IMR-90 (cell line): ENCODE results near the gene GSTT4. TPM values are rescaled to one million over a fixed set of nuclear protein-coding genes. Genes with fewer than 3 reads are reported as not detected.

ENCODE experiments used
- ATAC-seq: fragments of 200-7000 bp; cut with Tn5 transposase; 2 replicates; pipeline ENCODE4 v1.9.1; 2020; ENCODE audit warnings: low read depth, mild to moderate bottlenecking, moderate library complexity
- BruUV-seq: library from RNA; stranded (reverse); fragments of 400-500 nt; replicated peaks from 2 replicates; lab custom pipeline; 2021; lab: Mats Ljungman, UMichigan
- CTCF ChIA-PET: fragments of 300-600 bp; formaldehyde crosslinking; extraction: SDS; loops from one replicate; lab custom pipeline; 2021; ENCODE audit warnings: antibody characterized with exemption; lab: Yijun Ruan, JAX
- POLR2A ChIA-PET: fragments of 300-600 bp; sonication (Branson Sonifier 250); formaldehyde crosslinking; loops from one replicate; lab custom pipeline; 2022; ENCODE audit warnings: antibody characterized with exemption; ENCODE audit not compliant: unreplicated experiment; lab: Charles Lee
- DNase-seq: peaks from one replicate; pipeline ENCODE4 v3.0.0; 2013
- H2AFZ ChIP-seq: replicated peaks from 2 replicates; pipeline ENCODE3; 2013; ENCODE audit warnings: low read length, mild to moderate bottlenecking; ENCODE audit not compliant: poor library complexity
- H2AK5ac ChIP-seq: 2 replicates; pipeline ENCODE4 v1.6.1; 2013; ENCODE audit warnings: low read depth, low read length, inconsistent platforms
- H2AK9ac ChIP-seq: replicated peaks from 2 replicates; pipeline ENCODE3; 2013; ENCODE audit warnings: mild to moderate bottlenecking, low read depth, low read length, moderate library complexity; ENCODE audit not compliant: poor library complexity
- H2BK120ac ChIP-seq: 2 replicates; pipeline ENCODE4 v1.6.1; 2013; ENCODE audit warnings: low read depth, low read length, inconsistent platforms
- H2BK15ac ChIP-seq: 3 replicates; pipeline ENCODE4 v1.6.1; 2013; ENCODE audit warnings: low read depth, low read length, inconsistent platforms
- H2BK20ac ChIP-seq: 2 replicates; pipeline ENCODE4 v1.6.1; 2013; ENCODE audit warnings: low read depth, mild to moderate bottlenecking, inconsistent platforms, low read length, moderate library complexity
- H2BK5ac ChIP-seq: 2 replicates; pipeline ENCODE4 v1.6.1; 2013; ENCODE audit warnings: mild to moderate bottlenecking, low read depth, low read length, inconsistent platforms; ENCODE audit not compliant: poor library complexity, severe bottlenecking
- H3K14ac ChIP-seq: replicated peaks from 2 replicates; pipeline ENCODE4 v1.6.1; 2013; ENCODE audit warnings: low read depth, low read length, inconsistent platforms
- H3K18ac ChIP-seq: 2 replicates; pipeline ENCODE4 v1.6.1; 2013; ENCODE audit warnings: low read depth, low read length, control low read depth
- H3K23ac ChIP-seq: 2 replicates; pipeline ENCODE4 v1.6.1; 2013; ENCODE audit warnings: low read depth, low read length, inconsistent platforms
- H3K27ac ChIP-seq: 2 replicates; pipeline ENCODE4 v1.5.1; 2013; ENCODE audit warnings: mild to moderate bottlenecking, control low read depth, low read length; ENCODE audit not compliant: insufficient read depth
- H3K27me3 ChIP-seq: 2 replicates; pipeline ENCODE4 v1.6.1; 2013; ENCODE audit warnings: low read length; ENCODE audit not compliant: control insufficient read depth, insufficient read depth
- H3K36me3 ChIP-seq: 2 replicates; pipeline ENCODE4 v1.6.1; 2013; ENCODE audit warnings: low read length, mixed read lengths; ENCODE audit not compliant: control insufficient read depth, insufficient read depth
- H3K4ac ChIP-seq: 2 replicates; pipeline ENCODE4 v1.6.1; 2013; ENCODE audit warnings: low read depth, low read length, inconsistent platforms
- H3K4me1 ChIP-seq: 2 replicates; pipeline ENCODE4 v1.6.1; 2013; ENCODE audit warnings: low read length, mixed read lengths; ENCODE audit not compliant: control insufficient read depth, insufficient read depth
- H3K4me2 ChIP-seq: 2 replicates; pipeline ENCODE4 v1.6.1; 2013; ENCODE audit warnings: low read depth, mild to moderate bottlenecking, control low read depth, low read length, moderate library complexity
- H3K4me3 ChIP-seq: 2 replicates; pipeline ENCODE4 v1.5.1; 2013; ENCODE audit warnings: low read depth, mild to moderate bottlenecking, control low read depth, low read length, moderate library complexity; ENCODE audit not compliant: insufficient read depth
- H3K56ac ChIP-seq: 2 replicates; pipeline ENCODE4 v1.6.1; 2013; ENCODE audit warnings: low read length, inconsistent platforms; ENCODE audit not compliant: insufficient read depth; ENCODE audit errors: extremely low read depth
- H3K79me1 ChIP-seq, 2 experiments: 2 replicates each; pipeline ENCODE4 v1.6.1; 2013; ENCODE audit warnings: low read length in 2 of 2, inconsistent platforms in 1 of 2, low read depth in 1 of 2
- H3K9ac ChIP-seq: 2 replicates; pipeline ENCODE4 v1.6.1; 2013; ENCODE audit warnings: low read depth, low read length, control low read depth
- H3K9me1 ChIP-seq: 2 replicates; pipeline ENCODE4 v1.6.1; 2013; ENCODE audit warnings: low read length, inconsistent platforms; ENCODE audit not compliant: insufficient read depth
- H3K9me3 ChIP-seq: 2 replicates; pipeline ENCODE4 v1.6.1; 2013; ENCODE audit warnings: low read length; ENCODE audit not compliant: control insufficient read depth, insufficient read depth
- H4K20me1 ChIP-seq: 2 replicates; pipeline ENCODE4 v1.6.1; 2013; ENCODE audit warnings: low read length, inconsistent platforms; ENCODE audit not compliant: insufficient read depth
- H4K5ac ChIP-seq: 2 replicates; pipeline ENCODE4 v1.6.1; 2013; ENCODE audit warnings: mild to moderate bottlenecking, low read depth, low read length, control low read depth
- H4K8ac ChIP-seq, 2 experiments: 2 replicates each; pipeline ENCODE4 v1.6.1; 2013; ENCODE audit warnings: low read depth in 2 of 2, low read length in 2 of 2, control low read depth in 1 of 2, inconsistent platforms in 1 of 2
- H4K91ac ChIP-seq: 2 replicates; pipeline ENCODE4 v1.6.1; 2013; ENCODE audit warnings: low read depth, low read length, inconsistent platforms; ENCODE audit not compliant: insufficient read depth
- BHLHE40 ChIP-seq: fragments of 150-350 bp; IDR thresholded peaks from 2 replicates; pipeline ENCODE4 v1.6.1; 2016; ENCODE audit warnings: mild to moderate bottlenecking, low read depth, low read length
- CEBPB ChIP-seq: IDR thresholded peaks from 2 replicates; pipeline ENCODE4 v1.6.1; 2012; ENCODE audit warnings: low read depth, low read length, improper control_type of control experiment
- CHD1 ChIP-seq: IDR thresholded peaks from 2 replicates; pipeline ENCODE4 v1.6.1; 2012; ENCODE audit warnings: low read depth, low read length, improper control_type of control experiment
- FOS ChIP-seq: fragments of 150-350 bp; IDR thresholded peaks from 2 replicates; pipeline ENCODE4 v1.6.1; 2016; ENCODE audit warnings: low read depth, low read length
- MAFK ChIP-seq: IDR thresholded peaks from 2 replicates; pipeline ENCODE4 v1.6.1; 2012; ENCODE audit warnings: low read depth, low read length, improper control_type of control experiment
- MAZ ChIP-seq: IDR thresholded peaks from 2 replicates; pipeline ENCODE4 v1.6.1; 2012; ENCODE audit warnings: low read depth, mild to moderate bottlenecking, low read length, improper control_type of control experiment, moderate library complexity, borderline replicate concordance
- MXI1 ChIP-seq: IDR thresholded peaks from 2 replicates; pipeline ENCODE4 v1.6.1; 2012; ENCODE audit warnings: low read depth, mild to moderate bottlenecking, low read length, moderate library complexity, borderline replicate concordance
- NFE2L2 ChIP-seq: fragments of 150-350 bp; IDR thresholded peaks from 2 replicates; pipeline ENCODE4 v1.6.1; 2016; ENCODE audit warnings: low read depth, mild to moderate bottlenecking, low read length
- POLR2A ChIP-seq: IDR thresholded peaks from 2 replicates; pipeline ENCODE4 v1.6.1; 2012; ENCODE audit warnings: mild to moderate bottlenecking, low read depth, low read length
- RAD21 ChIP-seq: IDR thresholded peaks from 2 replicates; pipeline ENCODE4 v1.6.1; 2012; ENCODE audit warnings: low read length, improper control_type of control experiment
- RCOR1 ChIP-seq: IDR thresholded peaks from 2 replicates; pipeline ENCODE4 v1.6.1; 2012; ENCODE audit warnings: mild to moderate bottlenecking, low read length, improper control_type of control experiment; ENCODE audit not compliant: insufficient replicate concordance
- RFX5 ChIP-seq: IDR thresholded peaks from 2 replicates; pipeline ENCODE4 v1.8.0; 2012; ENCODE audit warnings: low read depth, mild to moderate bottlenecking, low read length, moderate library complexity
- SMC3 ChIP-seq: fragments of 150-350 bp; IDR thresholded peaks from 2 replicates; pipeline ENCODE4 v1.6.1; 2016; ENCODE audit warnings: low read depth, mild to moderate bottlenecking, antibody characterized with exemption, low read length, moderate library complexity
- WGBS, 2 experiments: methylation state at CpG; one replicate each; pipeline versions ENCODE4 v1.1.5 to v1.1.7; 2013; ENCODE audit warnings: missing lambda C conversion rate in 2 of 2; ENCODE audit not compliant: insufficient read length in 1 of 2; ENCODE audit errors: extremely low coverage in 2 of 2; 5-methylcytosine and 5-hydroxymethylcytosine counted together
- dilution Hi-C: fragments of 300-500 bp; cut with HindIII; formaldehyde crosslinking; loops from one replicate; pipeline ENCODE4 v1.14.3; 2018; ENCODE audit warnings: low sequenced_read_pairs; ENCODE audit not compliant: unreplicated experiment
- in situ Hi-C: fragments of 300-500 bp; cut with MboI; formaldehyde crosslinking; loops from 3 replicates; pipeline ENCODE4 v1.14.3; 2019; ENCODE audit warnings: low sequenced_read_pairs, inconsistent platforms, mixed read lengths
- intact Hi-C: fragments of 100-400 bp; cut with micrococcal nuclease; formaldehyde crosslinking; loops from 2 replicates; pipeline ENCODE4 v1.10.0; 2022
- polyA plus RNA-seq, 3 experiments: library from polyadenylated mRNA; depleted of rRNA; stranded (reverse); fragments of >200 nt; gene quantifications; 2 replicates each; pipeline ENCODE4 v1.2.3, GENCODE V29; 2012; ENCODE audit warnings: low replicate concordance in 1 of 3
- total RNA-seq: library from RNA; depleted of rRNA; stranded (reverse); fragments of >200 nt; gene quantifications from 2 replicates; pipeline ENCODE4 v1.2.3, GENCODE V29; 2012
- TF ChIP-seq, protein P1 (sequence below): fragments of 150-350 bp; IDR thresholded peaks from 2 replicates; pipeline ENCODE4 v1.6.1; 2016; ENCODE audit warnings: low read depth, mild to moderate bottlenecking, low read length, moderate library complexity, borderline replicate concordance
- TF ChIP-seq, protein P2 (sequence below): fragments of 150-350 bp; IDR thresholded peaks from 2 replicates; pipeline ENCODE4 v1.6.1; 2017; ENCODE audit warnings: mild to moderate bottlenecking, antibody characterized with exemption, low read length, low read depth
- TF ChIP-seq, protein P3 (sequence below): conservative IDR thresholded peaks from 2 replicates; pipeline ENCODE4 v1.5.1; 2012; ENCODE audit warnings: mild to moderate bottlenecking, low read depth, low read length, improper control_type of control experiment

Gene GSTT4
- total and polyA plus RNA-seq, 2 of the 4 experiments (the other 2 are of a cell fraction): not detected

DNA sequence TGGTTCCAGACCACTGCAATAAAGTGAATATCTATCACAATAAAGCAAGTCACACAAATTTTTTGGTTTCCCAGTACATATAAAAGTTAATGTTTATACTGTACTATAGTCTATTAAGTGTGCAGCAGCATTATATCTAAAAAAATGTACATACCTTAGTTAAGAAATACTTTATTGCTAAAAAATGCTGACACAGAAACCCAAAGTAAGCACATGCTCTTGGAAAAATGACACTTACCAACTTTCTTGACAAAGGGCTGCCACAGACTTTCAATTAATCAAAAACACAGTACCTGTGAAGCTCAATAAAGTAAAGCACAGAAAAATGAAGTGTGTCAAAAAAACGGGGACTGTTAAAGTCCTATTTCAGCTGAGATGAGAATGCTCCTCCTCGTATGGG, 22.7 kb upstream of the GSTT4 start:
- no peak overlapping the region for H4K8ac ChIP-seq
- no peak overlapping the region for H3K4me3 ChIP-seq
- ATAC-seq (no peak), DNase-seq (no peak)
- H4K5ac ChIP-seq: no peak overlapping the region
- H3K4me2 ChIP-seq: no peak overlapping the region
- H4K91ac ChIP-seq: no peak overlapping the region
- ChIA-PET CTCF (no interaction called here), POLR2A (no interaction called here)
- H2AK5ac ChIP-seq: no peak overlapping the region
- H3K18ac ChIP-seq: no peak overlapping the region
- H2AK9ac ChIP-seq: no peak overlapping the region
- no peaks in the 10 kb centered on the region for H3K9me3 ChIP-seq
- H3K23ac ChIP-seq: no peak overlapping the region
- 85% methylated on average over 2 of the region's 2 CpGs; no CpG with 5 or more reads in 1 of the 2 experiments for WGBS, 2 experiments
- H3K9me1 ChIP-seq: peaks cover 3% of the 10 kb centered on the region; the same call in 1 of the 2 replicates
- in situ Hi-C loops: no loop called here
- H4K20me1 ChIP-seq: peaks cover 23% of the 10 kb centered on the region
- H2BK120ac ChIP-seq: no peak overlapping the region
- intact Hi-C loops: no loop called here
- H3K4me1 ChIP-seq: no peaks in the 10 kb centered on the region
- H2BK20ac ChIP-seq: no peak overlapping the region
- no peak overlapping the region for H3K14ac ChIP-seq
- dilution Hi-C loops: no loop called here
- H3K27me3 ChIP-seq: no peaks in the 10 kb centered on the region
- BruUV-seq: no TSS peak
- H3K4ac ChIP-seq: no peak overlapping the region
- TF ChIP-seq MAZ (no peak), FOS (no peak), MXI1 (no peak), RCOR1 (no peak), POLR2A (no peak), BHLHE40 (no peak), RFX5 (no peak), MAFK (no peak), CEBPB (no peak), RAD21 (no peak), CHD1 (no peak), SMC3 (no peak), NFE2L2 (no peak)
- TF ChIP-seq, protein P1, sequence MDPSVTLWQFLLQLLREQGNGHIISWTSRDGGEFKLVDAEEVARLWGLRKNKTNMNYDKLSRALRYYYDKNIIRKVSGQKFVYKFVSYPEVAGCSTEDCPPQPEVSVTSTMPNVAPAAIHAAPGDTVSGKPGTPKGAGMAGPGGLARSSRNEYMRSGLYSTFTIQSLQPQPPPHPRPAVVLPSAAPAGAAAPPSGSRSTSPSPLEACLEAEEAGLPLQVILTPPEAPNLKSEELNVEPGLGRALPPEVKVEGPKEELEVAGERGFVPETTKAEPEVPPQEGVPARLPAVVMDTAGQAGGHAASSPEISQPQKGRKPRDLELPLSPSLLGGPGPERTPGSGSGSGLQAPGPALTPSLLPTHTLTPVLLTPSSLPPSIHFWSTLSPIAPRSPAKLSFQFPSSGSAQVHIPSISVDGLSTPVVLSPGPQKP: no peak
- TF ChIP-seq, protein P2, sequence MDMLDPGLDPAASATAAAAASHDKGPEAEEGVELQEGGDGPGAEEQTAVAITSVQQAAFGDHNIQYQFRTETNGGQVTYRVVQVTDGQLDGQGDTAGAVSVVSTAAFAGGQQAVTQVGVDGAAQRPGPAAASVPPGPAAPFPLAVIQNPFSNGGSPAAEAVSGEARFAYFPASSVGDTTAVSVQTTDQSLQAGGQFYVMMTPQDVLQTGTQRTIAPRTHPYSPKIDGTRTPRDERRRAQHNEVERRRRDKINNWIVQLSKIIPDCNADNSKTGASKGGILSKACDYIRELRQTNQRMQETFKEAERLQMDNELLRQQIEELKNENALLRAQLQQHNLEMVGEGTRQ: no peak
- TF ChIP-seq, protein P3, sequence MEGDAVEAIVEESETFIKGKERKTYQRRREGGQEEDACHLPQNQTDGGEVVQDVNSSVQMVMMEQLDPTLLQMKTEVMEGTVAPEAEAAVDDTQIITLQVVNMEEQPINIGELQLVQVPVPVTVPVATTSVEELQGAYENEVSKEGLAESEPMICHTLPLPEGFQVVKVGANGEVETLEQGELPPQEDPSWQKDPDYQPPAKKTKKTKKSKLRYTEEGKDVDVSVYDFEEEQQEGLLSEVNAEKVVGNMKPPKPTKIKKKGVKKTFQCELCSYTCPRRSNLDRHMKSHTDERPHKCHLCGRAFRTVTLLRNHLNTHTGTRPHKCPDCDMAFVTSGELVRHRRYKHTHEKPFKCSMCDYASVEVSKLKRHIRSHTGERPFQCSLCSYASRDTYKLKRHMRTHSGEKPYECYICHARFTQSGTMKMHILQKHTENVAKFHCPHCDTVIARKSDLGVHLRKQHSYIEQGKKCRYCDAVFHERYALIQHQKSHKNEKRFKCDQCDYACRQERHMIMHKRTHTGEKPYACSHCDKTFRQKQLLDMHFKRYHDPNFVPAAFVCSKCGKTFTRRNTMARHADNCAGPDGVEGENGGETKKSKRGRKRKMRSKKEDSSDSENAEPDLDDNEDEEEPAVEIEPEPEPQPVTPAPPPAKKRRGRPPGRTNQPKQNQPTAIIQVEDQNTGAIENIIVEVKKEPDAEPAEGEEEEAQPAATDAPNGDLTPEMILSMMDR: no peak
- no peak overlapping the region for H2BK15ac ChIP-seq
- H3K9ac ChIP-seq: no peak overlapping the region
- peaks cover 46 to 54% of the 10 kb centered on the region in 2 experiments for H3K79me1 ChIP-seq
- no peak overlapping the region for H2BK5ac ChIP-seq
- H3K36me3 ChIP-seq: peaks cover 3% of the 10 kb centered on the region; the same call in 1 of the 2 replicates
- H3K56ac ChIP-seq: no peak overlapping the region
- no peak overlapping the region for H2AFZ ChIP-seq
- H3K27ac ChIP-seq: no peak overlapping the region
